GM18867 (cell line): ENCODE measurements around the gene FIGN.

Source experiments
- ATAC-seq: cut with Tn5 transposase; IDR thresholded peaks from one replicate; pipeline ENCODE4 v1.9.1; 2021; ENCODE audit warnings: mild to moderate bottlenecking, moderate library complexity; ENCODE audit not compliant: unreplicated experiment

Gene FIGN

DNA sequence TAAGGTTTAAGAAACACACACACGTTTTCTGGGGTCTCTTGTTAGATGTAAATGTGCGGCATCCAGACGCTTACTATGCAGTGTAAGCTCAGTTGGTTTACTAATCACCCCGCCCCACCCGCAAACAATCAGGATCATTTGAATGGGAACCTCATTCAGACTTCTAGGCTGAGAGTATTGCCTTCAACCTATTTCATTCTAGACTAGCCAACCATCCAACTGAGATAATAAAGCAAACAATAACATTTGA is 1.3 kb upstream of the FIGN start:
- ATAC-seq, result no peak

DNA sequence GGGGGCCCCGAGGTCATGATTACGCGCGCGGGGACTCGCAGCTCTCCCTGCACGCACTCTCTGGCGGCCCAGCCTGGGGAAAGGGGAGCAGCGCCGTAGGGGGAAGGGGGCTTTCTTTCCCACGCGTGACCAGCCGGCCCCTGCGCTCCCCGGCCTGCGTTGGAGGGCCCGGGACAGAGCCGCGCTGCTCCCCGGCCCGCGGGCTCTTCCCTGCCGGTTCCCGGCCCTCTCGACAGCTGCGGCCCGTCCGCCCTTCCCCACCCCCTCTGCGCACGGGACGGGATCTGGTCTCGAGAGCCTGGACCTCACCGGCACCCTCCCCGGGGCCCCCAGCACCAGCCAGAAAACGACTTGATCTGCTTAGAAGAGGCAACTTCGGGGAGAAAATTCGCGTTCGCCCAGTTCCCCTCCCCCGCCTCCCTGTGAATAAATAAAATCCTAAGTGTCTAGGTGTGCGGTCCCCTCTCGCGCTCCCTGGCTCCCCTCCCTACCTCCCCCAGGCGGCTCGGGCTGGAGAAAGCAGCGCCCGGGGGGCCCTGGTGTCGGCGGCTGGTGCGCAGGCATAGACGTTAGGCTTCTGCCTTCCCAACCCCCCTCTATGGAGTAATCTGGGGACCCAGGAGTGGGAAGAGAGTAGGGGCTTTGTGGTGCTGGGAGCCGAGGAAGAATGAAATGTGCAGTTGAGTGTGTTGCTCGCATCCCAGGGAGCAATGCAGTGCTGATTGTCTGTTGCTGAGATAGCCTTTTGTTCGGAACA is 803 bp upstream of the FIGN start:
- no peak for ATAC-seq

DNA sequence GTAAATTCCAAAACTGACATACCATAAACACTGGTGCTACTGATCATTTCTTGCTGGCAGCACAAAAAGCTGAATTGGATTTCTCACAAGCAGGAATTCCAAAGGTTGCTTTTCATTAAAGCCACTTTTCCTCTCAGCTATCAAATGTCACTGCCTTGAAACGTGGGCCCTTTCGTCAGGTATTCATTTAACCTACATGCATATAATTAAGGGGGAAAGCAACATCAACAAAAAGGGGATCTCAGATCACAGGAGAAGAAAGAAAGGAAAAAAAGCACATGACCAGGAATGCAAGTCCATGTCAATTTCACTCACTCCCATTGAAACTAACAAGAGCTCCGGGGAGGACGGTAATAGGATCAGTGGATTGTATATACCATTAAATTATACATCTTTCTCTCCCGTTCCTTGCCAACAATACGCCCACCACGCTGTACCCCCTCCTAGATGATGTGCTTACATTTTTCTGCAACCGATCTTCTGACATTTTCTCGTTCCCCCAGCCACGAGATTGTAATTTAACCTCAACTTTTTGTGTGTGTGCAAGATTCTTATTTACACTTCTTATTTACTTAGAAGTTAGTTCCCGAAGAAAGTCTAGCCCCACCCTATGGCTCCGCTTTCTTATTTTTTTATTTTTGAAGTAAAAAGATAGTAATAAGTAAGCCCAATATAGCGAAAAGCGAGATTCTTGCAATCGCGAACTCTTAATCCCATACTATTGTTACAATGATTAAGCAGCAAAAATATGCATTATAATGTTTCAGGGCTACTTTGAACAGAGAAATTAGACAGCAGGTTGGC is 725 bp downstream of the FIGN start:
- no peak for ATAC-seq

DNA sequence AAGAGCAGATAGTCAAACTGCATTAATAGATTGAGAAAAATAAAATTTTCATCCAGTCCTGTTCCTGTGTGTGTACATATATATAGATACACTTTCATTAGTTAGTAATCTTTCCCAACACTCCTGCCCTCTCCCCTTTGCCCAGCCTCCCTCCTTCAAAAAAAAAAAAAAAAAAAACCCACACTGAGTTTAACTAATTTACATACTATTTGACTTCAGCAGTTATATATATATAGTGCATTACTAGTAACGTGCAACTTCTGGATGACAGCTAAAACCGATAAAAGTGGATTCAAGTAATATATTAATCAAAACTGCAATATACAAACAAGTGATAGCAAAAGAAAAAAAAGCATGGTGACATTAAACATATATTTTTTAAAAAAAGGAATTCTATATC is 1.4 kb downstream of the FIGN start:
- ATAC-seq, result no peak

DNA sequence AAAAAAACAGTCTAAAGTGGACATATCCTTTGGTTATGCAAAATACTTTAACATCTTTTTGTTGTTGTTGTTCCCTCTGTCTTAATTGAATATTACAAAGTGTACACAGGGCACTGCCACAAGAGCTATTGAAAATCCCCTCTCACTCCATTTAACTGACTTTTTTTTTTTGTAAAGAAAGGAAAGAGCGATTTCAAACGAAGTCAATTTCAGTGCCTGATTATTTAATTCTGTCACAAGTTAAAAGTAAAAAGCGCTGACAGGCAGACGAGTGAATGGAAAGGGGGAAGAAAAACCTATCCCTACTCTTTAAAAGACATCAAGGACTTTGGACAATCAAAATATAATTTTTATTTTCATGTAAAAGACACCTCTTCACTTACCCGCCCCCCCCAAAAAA is 1.9 kb downstream of the FIGN start:
- ATAC-seq, result no peak

DNA sequence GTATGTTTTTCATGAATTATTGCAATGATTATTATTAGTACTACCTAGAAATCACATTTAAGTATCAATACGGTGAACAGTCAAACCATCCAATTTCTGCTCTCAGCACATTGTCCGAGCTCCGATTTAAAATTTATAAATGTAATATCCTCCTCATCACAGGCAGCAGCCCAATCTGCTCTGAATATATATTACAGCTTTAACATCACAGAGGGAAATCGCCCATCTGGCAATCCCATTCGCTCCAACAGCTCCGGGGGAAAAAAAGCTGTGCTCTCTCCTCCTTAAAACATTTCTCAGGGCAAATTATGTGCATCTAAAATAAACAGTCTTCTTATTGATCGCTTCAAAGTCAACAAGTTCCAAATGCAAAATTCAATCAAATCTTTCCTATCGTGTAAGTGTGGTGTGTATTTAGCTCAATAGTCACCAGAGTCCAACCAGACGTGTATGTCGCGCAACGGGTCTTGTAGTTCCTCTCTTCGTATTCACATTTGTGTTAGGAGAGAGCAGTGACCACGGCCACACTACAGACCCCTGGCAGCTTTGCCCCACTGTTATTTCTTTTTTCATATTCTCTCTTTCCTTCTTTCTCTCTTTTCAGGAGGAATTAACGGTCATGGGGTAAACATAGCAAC is 2.4 kb downstream of the FIGN start:
- ATAC-seq, result no peak

DNA sequence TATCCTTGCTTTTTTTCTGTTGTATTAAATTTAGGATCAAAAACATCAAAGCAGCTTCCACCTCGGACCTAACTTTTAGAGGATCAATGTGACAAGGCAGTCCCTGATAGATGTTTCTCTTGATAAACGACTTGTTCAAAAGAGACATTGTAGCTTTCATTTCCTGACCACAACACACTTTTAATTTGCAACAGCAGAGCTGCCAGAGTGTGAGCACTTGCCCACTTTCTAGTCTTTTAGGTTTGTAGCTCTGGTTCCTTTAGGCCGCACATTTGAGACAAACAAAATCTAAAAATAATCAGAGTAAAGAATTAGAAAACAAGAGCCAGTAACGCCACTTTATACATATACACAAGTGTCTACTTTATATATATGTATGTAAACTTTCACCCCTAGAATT is 3.1 kb downstream of the FIGN start:
- ATAC-seq, result no peak

DNA sequence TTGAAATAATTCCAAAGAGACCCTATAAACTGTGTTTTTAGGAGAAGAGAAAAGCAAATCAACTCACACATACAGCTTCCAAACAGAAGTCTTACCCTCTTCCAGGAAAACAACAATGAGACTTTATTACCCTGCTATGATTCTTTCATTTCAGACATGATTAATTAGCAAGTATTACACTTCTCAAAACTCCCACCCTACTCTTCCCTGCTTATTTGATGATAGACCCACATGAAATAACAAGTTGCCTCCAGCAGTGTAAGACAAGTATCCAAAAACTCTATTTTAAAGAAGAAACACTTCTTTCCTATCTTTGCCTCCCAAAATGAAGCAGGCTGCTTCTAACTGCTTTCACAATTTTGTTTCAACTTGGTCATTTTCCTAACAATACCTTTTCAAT is 4.1 kb downstream of the FIGN start:
- no peak for ATAC-seq

DNA sequence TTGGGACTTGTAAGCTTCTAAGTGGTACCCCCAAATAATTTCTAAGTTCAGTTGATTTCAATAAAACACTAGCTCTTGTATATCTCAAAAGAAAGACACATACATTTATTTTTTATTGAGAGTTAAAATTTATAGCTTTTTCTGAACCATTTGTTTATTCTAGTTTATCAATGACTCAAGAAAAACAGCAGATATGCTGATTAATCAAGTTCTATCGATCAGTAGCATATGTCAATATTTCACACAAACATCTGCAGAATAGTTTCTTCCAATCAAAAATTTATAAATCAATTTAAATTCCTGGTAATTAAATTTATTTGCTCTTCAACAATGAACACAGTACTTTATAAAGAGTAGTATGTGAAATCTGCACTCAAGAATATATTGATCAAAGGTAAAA is 5.3 kb downstream of the FIGN start:
- no peak for ATAC-seq

DNA sequence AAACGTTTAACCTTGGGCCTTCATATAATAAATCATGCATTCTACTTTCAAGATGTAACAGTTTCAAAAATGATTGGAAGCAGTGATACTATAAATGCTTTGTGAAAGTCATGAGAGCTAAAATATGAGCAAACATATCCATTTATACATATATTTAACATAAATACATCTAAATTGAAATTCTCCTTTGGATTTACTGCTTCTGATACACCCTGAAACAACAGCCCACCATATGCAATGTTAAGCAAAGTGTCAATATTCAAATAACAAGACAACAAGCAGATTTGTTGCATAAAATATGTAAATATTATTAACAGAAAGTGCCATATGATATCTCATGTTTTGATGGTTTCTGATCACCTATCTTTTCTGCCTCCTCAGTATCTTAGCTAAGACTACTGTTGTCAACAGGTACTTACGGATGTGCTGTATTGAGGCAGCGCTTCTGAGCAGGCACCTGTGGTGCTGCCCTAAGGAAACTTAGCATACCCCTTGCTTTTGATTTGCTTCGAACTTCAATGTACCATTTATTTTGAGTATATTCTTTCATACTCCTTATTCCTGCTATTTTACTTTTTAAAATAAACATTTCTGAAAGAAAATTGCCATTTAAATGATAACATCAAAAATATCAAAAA is 6.1 kb downstream of the FIGN start:
- no peak for ATAC-seq

DNA sequence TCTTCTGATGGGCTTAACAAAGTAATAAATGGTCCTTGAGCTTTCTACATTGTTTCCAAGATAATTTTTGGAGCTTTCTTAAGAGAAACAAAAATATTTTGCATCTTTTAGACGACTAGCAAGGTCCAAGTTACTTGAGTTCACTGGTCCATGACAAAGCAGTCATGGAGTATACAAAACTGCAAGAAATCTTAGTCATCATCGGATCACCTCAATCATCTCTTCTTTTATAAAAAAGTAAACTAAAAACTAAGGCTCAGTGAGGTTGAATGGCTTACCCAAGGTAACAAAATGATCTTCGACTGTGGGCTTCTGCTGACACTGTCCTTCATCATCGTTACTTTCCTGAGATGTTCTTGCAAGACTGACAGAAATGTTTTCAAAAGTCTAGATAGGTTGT is 11.9 kb downstream of the FIGN start:
- ATAC-seq, result no peak

DNA sequence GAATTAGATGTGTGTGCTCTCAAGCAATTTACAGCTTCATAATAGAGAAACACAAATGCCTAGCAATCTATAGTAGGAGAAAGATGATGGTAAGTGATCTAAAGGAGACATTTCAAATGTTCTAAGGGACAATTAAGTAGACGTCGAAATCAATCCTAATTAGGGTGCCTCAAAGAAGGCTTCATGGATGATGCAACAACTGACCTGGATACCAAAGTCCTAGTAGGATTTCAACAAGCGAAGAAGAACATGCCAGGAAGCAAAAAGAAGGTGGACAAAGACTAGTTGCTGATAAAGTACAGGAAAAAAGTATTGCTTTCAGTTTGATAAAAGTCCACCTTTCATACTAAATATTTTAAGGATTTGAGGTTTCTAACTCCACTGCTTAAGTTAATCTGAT is 12.5 kb downstream of the FIGN start:
- no peak for ATAC-seq

DNA sequence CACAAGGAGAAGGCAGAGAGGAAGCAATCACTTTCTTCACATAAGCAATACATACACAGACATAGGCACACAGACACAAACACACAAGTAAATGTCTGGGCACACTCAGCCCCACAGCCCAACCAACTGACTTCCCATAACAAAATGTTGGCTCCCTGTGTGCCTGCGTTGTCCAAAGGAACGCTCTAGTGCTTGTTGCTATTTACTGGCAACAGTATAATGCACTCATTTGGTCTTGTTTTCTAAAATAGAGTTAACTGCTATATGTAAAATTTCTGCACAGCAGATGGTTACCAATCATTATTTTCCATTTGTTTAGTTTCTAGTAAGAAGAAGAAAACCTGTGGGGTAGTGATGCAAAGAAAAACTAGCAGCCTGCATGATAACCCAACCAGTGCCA is 16.5 kb downstream of the FIGN start:
- no peak for ATAC-seq

DNA sequence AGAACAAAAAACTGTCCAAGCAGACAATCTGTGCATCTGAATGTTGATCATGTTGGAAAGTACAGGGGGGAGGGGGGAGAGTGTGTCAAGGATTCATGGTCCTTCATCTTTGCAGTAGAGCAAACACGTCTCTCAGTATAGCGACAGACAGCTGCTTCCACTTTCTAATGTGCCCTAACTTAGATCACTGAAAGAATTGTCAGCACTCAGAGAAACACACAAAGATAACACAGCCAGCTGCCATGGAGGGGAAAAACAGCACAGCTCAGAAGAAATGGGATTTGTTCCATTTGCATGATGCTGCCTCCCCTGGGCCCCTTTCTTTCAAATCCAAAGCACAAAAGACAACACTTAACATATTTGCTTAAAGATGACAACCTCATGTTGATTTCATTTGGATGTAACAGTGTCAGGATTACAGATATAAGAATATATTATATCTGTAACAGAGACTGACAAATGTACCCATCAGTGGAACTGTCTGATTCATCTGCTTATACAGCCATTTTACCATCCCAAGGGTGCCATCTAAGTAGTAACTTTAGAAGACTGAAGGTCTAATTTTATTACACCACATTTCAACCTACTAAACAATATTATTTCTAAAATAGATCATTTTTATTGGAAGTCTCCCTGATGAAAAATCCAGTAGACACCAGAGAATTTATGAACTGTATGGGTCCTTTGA is 17.7 kb downstream of the FIGN start:
- ATAC-seq, result no peak

DNA sequence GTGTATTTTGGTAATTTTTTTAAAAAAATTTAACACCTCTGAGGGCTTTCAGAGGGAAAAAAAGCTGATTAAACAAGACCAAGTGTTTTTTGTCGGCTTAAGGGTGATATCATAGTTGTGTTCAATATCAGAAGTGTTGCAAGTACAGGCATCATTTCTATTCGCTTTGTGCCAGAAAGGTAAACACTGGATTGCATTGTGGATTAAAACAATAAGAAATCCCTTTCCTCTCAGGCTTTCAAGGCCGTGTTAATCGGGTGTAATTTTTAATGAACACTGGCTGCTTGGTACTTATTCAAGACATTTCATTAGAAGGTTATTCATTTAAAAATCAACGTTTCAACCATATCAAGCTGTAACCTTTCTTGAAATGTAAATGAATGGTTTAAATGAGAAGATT is 18.3 kb downstream of the FIGN start:
- no peak for ATAC-seq

DNA sequence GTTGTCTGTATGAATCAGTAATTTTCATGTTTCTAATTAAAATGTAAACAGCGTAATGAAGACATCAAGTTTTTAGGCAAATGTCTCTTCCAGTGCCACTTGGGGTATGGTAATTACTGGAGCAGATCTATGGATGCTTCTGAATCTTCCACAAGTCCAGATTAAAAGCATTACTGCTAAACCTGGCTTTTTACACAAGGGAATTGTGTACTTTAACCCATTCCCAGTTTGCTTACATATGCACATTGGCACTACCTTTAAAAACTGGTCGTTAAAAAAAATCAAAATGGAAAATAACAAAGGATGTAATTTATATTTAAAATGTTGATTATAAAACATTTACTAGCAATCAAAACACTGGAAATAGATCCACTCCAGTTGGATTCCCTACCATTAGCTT is 19.7 kb downstream of the FIGN start:
- no peak for ATAC-seq

DNA sequence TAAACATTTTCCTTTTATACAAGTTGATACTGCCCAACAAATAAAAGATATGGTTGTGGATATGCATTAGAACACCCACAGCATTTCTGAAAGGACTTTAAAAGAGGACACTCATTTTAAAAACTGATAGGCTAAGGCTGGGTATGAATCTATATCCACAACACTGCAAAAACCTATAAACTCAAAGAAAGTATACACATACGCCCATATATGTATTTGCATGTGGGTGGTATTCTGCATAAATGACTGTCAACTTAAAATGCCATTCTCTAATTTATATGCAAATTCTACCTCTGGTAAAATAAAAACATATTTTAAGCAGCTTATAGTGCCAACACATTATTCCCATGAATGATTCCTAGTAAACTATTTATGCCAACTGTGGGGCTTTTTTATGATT is 20.1 kb downstream of the FIGN start:
- no peak for ATAC-seq

DNA sequence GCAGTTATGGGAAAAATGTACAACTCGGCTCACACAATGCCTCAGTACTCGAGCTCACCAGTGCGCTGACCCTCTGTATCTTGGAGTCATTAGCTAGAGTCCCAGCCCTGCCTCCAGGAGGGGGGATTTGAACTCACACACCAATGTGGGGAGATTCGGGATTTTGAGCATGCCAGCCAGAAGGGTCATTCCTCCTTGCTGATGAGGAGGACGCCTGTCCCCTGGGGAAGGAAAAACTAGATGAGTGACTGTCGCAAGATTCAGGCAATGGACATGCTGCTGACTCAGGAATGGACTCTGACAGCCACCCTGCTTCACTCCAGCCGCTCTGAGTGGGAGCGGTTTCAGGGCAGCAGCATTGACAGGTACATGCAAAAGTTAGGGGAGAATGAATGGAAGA is 20.6 kb downstream of the FIGN start:
- no peak for ATAC-seq

DNA sequence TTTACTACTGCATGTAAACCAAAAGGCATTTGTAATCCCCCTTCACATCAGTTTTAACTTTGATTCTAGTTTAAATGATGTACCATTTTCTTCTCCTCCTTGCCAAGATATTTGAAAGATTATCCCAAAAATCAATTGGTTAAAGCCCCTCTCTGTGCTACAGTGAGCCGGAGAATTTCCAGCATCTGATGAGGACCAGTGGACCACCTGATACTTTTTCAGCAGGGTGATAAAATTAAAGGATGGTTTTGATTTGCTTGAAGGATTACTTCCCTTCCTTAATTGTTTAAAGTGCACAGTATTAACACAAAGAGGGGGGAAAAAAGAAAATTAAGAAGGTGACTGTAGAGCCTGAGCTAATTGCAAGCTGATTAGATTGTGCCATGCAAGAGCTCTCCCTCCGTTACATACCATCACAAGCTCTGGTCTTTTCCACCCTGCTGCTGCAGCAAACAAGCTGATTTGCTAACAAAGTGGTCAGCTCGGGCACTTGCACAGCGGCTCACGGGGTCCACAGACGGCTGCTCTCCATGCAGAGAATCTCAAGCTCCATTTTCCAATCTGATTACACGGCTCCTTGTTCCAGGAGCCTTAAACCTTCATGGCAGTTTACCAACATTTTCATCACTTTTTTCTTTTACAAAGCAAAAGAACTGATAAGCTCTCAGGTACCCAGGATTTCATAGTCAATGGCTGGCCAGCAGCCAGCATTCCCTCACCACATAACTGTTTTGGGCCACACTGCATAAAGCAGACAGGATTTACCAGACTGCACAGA is 22.1 kb downstream of the FIGN start:
- no peak for ATAC-seq

DNA sequence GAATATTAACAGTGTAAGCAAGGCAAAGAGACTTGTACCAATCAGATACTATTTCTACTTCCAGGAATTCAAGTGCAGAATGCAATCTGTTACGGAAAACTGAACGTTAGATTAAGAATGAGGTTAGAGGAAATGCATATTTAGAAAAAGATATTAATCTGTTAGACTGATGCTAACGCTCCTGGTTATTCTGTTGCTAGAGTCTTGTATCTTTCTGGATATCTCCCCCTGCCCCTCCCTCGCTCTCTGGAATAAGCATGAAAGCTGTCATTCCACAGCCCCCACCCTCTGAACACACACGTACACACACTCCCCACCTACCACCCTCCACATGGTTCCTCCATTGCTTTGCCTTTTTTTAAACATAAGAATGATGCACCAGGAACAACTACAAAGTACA is 24.1 kb downstream of the FIGN start:
- no peak for ATAC-seq

DNA sequence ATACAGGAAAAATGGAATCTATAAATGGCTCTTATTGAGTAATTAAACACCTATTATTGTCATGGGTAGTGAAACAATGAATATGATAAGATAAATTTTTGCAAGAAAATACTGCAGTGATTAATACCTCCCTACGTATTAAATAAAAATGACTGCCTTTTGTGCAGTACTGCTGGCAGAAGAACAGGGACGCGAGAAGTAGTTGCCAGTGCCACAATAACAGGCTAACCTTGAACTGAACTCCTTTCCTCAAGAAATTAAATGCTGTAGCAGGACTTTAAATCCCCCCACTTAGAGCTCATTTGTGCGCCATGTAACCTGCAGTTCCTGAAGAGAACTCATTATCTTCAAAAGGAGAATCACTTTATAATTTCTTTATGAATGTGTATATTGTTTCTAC is 24.6 kb downstream of the FIGN start:
- no peak for ATAC-seq
